ENCODE results near the gene CDC42BPB. TPM values are rescaled to one million over a fixed set of nuclear protein-coding genes. Genes with fewer than 3 reads are reported as not detected.

CDC42BPB gene
- total and polyA plus RNA-seq, 2 of the 13 experiments (the other 11 are each of a cell fraction or from before 2014, with no cell fraction given): 19.7 to 32.3 TPM

GRCh38 chr14:102930753-102931579, 126.4 kb downstream of the CDC42BPB start (continued):
- TF ChIP-seq SNAPC2 (CRISPR knock-in tag; IDR thresholded peaks at IDR 0.05) (no peak), KDM5A (IDR thresholded peaks at IDR 0.05; ENCODE audit: borderline replicate concordance, low read length) (no peak), ZFAT (CRISPR knock-in tag; conservative IDR thresholded peaks at IDR 0.05) (no peak), JARID2 (CRISPR knock-in tag; IDR thresholded peaks at IDR 0.05; ENCODE audit: insufficient replicate concordance) (no peak), NR2F6 (IDR thresholded peaks at IDR 0.05) (no peak), NR2F6 (CRISPR knock-in tag; IDR thresholded peaks at IDR 0.05) (no peak), POLR2A (IDR thresholded peaks at IDR 0.05; ENCODE audit: insufficient read depth in 1 of 2, low read depth in 2 of 2, low read length in 2 of 2) (peak in 1 of 2 experiments; percentile 24; a peak in 1 of 4 replicates), RBFOX2 (IDR thresholded peaks at IDR 0.05; ENCODE audit: low read depth, low read length) (0 out of 2 replicates have a peak, but pooled peaks have one; percentile 32), KLF15 (CRISPR knock-in tag; IDR thresholded peaks at IDR 0.05; ENCODE audit: borderline replicate concordance) (no peak), ZNF670 (CRISPR knock-in tag; IDR thresholded peaks at IDR 0.05; ENCODE audit: borderline replicate concordance) (no peak), RBM22 (optimal IDR thresholded peaks at IDR 0.05; ENCODE audit: low read length) (peak; percentile 79)
- TF ChIP-seq, protein P1, sequence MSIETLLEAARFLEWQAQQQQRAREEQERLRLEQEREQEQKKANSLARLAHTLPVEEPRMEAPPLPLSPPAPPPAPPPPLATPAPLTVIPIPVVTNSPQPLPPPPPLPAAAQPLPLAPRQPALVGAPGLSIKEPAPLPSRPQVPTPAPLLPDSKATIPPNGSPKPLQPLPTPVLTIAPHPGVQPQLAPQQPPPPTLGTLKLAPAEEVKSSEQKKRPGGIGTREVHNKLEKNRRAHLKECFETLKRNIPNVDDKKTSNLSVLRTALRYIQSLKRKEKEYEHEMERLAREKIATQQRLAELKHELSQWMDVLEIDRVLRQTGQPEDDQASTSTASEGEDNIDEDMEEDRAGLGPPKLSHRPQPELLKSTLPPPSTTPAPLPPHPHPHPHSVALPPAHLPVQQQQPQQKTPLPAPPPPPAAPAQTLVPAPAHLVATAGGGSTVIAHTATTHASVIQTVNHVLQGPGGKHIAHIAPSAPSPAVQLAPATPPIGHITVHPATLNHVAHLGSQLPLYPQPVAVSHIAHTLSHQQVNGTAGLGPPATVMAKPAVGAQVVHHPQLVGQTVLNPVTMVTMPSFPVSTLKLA (IDR thresholded peaks at IDR 0.05): no peak
- TF ChIP-seq, protein P2, sequence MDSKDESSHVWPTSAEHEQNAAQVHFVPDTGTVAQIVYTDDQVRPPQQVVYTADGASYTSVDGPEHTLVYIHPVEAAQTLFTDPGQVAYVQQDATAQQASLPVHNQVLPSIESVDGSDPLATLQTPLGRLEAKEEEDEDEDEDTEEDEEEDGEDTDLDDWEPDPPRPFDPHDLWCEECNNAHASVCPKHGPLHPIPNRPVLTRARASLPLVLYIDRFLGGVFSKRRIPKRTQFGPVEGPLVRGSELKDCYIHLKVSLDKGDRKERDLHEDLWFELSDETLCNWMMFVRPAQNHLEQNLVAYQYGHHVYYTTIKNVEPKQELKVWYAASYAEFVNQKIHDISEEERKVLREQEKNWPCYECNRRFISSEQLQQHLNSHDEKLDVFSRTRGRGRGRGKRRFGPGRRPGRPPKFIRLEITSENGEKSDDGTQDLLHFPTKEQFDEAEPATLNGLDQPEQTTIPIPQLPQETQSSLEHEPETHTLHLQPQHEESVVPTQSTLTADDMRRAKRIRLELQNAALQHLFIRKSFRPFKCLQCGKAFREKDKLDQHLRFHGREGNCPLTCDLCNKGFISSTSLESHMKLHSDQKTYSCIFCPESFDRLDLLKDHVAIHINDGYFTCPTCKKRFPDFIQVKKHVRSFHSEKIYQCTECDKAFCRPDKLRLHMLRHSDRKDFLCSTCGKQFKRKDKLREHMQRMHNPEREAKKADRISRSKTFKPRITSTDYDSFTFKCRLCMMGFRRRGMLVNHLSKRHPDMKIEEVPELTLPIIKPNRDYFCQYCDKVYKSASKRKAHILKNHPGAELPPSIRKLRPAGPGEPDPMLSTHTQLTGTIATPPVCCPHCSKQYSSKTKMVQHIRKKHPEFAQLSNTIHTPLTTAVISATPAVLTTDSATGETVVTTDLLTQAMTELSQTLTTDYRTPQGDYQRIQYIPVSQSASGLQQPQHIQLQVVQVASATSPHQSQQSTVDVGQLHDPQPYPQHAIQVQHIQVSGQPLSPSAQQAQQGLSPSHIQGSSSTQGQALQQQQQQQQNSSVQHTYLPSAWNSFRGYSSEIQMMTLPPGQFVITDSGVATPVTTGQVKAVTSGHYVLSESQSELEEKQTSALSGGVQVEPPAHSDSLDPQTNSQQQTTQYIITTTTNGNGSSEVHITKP (CRISPR knock-in tag; IDR thresholded peaks at IDR 0.05; ENCODE audit: low read depth): no peak
- TF ChIP-seq, protein P3, sequence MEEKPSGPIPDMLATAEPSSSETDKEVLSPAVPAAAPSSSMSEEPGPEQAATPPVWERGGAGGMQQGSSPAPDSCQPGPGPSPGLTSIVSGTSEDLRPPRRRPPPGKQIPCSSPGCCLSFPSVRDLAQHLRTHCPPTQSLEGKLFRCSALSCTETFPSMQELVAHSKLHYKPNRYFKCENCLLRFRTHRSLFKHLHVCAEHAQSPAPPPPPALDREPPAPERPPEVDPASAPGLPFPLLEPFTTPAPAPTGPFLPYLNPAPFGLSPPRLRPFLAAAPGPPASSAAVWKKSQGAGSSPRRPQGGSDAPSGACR (CRISPR knock-in tag; IDR thresholded peaks at IDR 0.05): no peak
